Measurements from ENCODE around the gene MTG2.

MTG2 gene

DNA sequence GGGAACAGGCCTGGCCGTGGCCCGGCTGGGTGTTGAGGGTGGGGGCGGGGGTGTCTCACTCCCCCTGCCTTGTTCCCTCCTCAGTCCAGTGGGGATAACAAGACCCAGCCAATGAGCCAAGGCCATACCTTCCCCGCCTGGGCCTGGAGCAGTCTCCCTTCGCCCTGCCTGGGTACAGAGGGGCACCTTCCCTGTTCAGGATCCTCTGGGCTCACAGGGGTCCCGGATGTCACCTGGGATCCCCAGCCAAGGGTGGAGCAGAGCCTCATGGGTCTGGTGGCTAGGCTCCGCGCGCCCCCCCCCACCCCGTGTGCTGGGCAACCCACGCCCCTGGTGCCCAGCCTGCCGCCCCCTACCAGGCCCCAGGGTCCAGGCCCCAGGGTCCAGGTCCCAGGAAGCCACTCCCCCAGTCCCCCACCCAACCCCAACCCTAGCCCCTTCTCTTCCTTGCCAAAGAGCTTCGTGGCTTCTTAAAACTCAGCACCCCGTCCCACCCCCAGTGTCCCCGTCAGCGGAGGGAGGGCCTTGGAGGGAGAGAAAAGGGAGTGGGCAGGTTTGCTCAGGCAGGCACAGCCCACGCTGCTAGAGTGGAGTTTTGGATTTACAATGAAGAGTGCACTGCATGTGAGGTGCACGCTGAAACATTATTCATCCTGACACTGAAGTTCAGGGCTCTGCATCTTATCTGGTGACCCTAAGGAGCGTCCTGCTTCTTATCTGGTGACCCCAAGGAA, 25.4 kb downstream of the MTG2 start:
- no peak for DNase-seq

DNA sequence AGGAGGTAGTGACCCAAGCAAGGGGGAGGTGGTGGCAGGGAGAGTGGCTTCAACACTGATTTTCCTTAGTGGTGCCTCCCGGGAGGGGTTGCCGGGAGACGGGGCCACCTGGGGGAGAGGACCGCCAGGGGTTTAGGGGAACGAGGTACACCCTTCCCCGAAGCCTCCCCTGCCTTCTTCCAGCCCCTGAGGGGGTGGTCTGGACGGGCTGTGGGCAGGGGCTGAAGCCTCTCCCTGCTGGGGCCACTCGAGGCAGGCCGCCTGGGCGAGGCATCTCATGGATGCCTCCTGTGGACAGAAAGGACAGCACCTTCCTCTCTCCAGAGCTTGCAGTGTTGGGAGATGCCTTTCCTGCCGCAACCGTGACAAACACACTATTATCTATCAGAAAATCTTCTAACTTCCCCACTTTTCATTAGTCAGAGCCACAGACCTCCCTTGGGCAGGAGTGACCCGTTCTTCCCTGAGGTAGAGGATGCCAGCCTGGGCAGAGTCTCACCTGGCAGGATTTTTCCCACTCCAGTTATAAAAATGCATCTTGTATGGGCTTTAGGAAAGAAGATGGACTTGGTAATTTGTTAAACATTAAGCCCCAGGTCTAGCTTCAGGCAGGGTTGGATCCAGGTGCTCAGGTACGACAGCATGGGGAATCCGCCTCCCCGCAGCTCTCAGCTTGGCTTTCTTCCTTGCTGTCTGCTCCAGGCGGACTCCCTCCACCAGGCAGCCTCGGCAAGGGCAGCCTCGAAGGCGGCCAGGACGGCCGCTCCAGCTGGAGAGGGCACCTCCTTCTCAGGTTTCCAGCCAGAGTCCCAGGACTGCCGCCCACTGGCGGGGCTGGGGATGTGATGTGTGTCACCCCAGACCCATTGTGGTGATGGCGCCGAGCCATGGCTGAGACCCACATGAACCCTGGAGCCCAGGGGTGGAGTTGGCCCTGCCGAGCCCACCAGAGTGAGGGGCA, 26.2 kb downstream of the MTG2 start:
- no peak for DNase-seq

DNA sequence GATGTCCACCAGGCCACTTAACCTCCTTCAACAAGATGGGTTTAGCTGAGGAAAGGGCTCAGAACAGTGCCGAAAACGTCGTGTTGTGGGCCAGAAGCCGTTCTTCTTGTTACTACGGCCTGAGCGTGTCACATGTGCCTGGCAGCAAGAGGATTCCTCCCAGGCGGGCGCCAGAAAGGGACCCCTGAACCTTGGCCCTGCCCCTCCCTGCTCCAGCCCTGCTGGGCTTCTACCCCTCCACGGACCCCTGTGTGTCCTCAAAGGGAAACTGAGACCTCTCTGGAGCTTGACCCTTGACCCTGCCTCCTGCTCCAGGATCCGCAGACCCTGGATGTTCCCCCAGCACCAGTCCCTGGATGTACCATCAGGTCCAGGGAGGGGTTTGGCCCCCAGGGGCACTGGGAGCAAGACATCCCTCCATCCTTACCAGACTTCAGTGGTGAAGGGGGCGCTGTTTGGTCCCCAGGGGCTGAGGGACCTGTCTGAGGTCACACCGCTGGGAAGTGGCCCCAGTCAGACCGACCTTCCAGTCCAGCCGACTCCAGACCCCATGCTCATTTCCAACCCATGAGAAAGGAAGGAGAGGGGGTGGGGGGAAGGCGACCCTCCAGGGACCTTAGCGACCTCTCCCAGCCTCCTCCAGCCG, 27.1 kb downstream of the MTG2 start:
- no peak for DNase-seq

DNA sequence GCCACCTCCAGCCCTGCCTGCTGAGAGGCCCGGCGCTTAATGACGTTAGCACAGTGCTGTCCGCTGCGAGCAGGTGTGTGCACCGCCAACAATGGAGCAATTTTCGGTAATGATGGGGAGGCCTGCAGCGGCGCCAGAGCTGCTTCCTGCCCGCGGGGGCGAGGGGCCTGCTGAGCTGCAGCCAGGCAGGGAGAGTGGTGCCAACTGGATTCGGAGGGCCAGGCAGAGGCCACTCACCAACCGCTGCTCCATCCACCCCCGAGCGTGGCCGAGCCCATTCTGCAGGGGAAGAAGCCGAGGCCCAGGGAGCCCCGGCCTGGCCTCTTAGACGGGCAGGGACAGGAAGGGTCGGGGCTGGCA, 27.6 kb downstream of the MTG2 start:
- DNase-seq = no peak

DNA sequence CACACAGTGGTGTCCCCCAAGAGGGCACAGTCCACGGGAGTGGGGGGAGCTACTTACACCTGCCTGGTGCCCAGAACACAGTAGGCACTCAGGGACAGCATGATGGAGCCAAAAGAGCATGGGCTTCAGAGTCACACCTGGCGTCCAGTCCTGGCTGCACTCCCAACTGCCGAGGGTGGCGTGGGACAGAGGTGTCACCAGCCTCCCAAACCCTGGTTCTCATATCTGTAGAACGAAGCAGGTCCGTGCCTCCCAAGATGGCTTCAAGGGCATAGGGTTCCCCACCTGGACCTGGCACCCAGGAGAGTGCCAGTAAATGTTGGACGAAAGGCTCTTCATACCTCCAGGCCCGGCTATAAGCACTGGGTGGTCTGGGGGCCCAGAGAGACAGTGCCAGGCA, 28.4 kb downstream of the MTG2 start:
- no peak for DNase-seq

DNA sequence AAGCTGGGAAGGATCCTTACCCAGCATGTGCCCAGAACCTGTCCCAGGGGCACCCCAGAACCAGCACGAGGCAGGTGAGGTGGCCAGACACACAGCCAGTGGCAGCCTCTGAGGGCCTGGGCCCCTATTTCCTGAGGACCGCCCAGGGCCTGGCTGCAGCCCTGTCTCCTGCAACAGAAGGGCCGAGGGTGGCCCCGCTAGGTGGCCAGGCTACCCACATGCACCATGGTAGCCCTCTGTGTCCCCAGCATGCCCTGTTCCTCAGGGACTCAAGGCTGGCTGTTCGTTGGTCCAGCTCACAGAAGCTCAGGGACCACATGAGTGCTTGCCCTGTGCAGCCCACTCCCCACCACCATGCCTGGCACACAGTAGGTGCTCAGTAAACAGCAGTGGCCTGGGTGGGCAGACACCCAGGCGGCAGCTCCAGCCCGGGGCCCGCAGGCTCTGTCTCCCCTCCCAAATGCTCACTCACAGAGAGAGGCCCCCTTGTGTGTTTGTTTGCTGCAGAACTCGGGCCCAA, 29.0 kb downstream of the MTG2 start:
- DNase-seq = no peak

DNA sequence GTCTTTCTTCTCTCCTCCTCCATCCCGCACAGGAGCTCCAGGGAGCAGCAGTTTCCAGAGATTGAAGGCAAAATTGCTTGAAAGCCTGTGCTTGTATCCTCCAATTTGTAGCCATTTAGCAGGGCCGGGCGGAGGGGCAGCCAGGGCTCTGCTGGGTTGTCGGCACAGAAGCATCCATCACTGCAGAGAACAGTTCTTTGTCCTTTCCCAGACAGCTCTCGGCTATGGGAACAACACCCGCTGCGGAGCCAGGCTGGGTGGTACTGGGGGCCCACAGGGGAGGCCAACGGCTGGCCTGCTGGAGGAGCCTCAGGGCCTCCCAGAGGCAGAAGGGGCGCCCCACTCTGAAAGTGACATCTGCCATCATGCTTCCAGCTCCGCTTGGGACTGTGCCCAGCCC, 29.5 kb downstream of the MTG2 start:
- DNase-seq = no peak

DNA sequence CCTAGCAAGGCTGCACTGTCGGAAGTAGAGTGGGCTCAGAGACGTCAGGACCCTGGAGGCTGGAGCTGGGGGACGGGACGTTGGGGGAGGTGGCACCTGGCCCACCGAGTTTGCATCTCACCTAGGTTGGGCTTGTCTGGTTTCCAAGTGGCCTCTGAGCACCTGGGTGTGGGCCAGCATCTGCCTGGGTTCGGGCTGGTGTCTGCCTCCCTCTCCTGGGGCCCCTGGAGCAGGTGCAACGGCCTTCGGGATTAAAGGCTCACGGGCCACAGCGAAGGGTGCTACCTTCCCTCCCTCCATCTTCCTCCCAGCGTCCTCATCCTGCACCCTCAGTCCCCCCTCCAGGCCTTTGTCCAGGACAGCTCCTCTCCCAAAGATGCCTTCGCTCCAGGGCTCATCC, 31.2 kb downstream of the MTG2 start:
- no peak for DNase-seq

DNA sequence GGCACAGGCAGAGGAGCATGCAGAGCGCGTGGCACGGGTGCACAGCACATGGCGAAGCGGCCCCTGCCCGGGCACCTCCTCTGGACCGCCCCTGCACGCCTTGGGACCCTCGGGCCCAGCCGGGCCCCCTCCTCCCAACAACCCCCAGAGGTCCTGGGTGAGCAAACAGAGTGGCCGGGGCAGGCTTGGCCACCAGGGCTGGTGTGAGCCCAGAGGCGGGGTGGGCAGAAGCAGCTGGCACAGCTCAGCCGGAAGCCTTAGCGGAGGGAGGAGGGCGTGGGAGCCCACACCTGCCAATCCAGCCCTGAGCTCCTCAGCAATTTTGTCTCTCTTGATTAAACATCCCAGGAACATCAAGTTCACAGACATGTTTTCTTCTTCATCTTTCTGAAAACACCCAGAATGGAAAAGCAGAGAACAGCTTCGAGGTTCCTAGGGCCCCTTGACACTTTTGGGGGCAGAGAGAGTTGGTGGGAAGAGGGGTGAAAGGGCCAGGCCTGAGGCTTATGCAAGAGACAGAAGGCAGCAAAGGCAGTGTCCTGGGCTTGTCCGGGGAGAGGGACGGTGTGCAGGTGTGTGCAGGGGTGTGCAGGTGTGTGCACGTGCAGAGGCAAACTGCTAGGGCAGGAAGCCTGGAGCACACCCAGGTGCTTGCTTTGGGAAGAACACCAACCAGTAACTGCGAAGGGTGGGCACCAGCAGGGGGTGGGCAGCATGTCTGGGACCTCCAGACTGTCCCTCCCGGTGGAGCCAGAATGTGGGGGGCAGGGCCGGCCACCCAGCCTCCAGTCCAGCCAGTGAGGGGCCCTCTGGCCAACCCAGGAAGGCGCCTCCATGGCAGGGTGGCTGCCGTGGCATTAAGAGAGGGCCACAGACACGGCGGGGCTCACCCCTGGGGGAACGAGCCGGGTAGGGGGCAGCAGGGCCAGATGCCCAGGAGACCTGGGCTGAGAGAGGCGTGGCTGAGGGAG, 32.5 kb downstream of the MTG2 start:
- DNase-seq = no peak

DNA sequence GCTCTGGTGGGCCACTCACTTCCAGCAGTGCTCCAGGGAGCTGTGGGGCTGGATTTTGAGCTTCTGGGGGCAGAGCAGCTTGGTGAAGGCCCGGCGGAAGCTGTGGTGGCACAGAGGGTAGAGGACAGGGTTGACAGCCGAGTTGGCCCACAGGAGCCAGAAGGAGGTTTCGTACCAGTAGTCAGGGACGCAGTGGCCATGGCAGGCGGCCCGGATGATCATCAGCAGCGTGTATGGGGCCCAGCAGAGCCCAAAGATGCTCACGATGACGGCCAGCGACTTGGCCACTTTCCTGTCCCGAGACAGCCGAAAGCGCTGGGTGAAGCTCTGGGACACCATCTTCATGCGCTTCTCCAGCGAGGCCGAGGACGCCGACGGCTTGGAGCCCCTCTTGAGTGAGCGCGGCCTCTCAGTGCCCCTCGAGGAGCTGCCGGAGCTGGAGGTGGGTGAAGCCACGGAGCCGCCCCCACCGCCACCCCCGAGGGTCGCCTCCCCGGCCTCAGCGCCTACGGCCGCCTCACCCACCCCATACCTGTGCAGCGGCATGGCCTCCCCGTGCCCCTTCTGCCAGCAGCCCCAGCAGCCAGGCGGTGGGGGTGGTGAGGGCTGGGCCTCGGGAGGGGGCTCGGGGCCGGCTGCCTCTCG, 33.3 kb downstream of the MTG2 start:
- DNase-seq = no peak

DNA sequence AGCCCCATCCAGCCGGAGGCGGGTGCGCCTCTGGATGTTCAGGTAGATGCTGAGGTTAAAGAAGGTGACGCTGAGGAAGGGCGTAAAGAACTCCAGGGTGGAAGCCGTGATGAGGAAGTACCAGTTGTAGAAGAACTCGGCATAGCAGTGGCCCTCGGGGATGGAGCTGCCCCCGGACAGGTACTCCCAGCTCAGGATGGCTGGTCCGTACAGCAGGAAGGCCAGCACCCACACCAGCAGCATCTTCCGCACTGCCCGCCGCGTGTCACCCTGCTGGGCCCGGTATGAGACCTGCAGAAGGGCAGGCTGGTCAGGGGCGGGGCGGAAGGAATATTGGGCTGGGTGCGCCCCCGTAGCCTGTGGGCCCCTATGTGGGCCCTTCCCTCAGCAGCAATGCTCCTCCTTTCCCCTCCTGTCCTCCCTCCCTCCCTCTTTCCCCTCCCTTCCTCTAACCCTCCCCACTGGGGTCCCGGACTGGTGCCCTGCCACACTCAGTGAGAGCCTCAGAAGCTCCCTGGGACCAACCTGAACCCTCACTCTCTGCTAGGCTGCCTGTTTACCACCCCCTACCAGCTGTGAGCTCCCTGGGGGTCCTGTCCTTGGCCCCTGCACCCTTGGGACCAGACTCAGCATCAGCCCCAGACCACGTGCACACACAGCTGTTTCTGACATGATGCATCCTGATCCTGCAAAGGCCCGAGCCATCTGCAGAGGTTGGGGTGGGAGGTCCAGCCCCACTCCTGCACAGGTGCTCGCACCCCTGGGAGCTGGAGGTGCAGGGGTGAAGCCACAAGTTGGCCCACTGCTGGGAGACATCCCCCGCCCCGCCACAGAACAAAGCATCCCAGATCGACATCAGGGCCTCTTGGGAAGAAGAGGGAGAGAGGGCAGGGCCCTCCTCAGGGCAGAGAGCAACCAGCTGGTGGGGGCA, 34.1 kb downstream of the MTG2 start:
- no peak for DNase-seq

DNA sequence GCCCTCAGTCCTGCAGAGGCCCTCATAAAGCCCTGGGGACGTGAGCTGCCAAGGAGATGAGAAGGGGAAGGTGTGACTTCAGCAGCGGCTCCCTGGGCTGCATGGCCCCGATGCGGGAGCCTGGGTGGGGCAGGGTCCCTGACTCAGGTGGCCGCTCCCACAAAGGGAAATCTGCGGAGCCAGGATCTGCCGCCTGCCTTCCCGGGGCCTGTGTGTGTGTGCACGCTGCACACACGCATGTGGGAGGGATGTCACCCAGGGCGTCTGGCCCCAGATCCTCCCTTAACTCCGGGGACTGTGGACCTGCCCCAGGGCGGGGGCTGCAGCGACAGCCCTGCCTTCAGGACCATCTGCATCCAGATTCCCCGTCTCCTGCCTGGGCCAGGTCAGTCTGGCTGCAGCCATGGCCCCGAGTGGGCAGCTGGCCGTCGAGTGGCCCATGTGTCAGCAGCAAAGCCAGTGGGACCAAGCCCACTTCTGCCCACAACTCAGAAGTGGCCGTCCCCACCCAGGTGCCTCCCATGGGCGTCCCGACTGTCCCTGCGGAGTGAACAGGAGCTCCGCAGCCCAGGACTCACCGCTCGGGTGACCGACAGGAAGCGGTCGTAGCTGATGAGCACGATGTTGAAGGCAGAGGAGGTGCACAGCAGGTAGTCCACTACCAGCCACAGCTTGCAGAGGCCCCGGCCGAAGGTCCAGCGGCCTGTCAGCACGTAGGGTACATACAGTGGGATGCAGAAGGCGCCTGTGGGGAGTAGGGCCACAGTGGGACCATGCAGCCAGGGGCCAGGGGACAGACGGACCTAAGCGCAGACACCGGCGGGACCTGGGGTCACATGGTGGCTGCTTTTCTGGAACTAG, 35.3 kb downstream of the MTG2 start:
- no peak for DNase-seq

DNA sequence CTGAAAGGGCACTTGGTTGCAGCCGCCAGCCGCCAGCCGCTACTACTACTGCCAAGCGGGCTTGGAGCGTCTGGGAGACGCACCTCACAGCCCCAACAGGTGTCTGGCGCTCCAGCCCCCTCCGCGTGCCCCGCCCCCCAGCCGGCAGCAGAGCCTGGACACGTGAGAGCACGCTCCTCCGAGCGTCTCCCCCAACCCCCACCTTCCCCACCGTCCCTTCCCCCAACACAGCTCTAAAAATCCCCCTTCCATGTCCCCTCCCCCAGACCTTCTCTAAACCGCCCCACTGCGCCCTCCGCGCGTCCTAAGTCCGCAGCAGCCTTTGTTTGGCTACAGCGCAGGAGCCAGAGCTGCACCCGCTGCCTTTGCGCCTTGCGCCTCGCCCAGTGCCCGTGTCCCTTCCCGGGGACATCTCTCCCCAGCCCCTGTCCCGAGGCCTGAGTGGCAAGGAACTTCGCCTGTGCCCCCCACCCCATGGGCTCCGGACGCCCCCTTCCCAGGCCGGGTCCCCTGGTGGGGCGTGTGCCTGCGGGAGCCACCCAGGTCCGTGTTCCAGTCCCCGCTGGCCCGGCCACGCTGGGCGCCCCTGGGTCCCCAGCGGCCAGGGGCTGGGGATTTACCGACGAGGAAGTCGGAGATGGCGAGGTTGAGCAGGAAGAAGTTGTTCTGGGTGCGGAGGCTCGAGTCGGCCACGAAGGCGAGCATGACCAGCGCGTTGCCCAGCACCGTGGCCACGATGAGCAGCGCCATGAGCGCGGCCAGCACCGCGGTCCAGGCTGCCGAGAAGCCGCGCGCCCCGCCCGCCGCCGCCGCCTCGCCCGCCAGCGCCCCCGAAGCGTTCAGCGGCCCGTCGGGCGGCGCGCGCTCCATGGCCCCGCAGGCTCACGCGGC, 36.5 kb downstream of the MTG2 start:
- DNase-seq = no peak

DNA sequence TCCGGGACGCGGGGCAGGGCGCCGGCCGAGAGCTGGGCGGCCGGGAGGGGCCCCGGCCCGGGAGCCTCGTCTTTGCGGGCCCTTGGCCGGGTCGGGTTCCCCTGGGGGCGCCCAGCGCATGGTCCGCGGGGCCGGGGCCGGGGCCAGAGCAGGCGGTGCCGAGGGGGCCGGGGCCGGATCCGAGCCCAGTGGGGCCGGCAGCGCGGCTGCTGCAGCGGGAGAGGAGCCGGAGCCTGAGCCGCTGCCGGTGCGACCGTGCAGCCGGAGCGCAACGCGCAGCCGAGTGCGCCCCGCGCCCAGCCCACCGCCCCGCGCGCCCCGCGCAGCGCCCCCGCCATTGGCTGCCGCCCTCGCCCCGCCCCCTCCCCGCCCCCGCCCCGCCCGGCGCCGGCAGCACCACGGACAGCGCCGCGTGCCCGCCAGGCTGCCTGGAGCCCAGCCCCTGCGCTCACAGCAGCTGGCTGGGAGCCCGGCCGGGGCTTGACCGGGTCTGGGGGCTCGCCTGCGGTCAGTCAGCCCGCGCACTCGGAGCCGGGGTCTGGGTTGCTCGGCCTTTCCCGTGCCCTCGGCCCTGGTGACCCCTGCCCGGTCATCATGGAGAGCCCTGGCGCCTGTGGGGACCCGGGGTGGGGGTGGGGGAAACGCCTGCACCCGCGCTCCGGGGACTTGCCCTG, 37.3 kb downstream of the MTG2 start, which contains the start of gene HRH3:
Gene HRH3 (minus strand): TSS at position 287 of the 674 bp plus-strand sequence. CDS start 308 bp downstream, outside the sequence.
- peak; percentile 52 for DNase-seq

DNA sequence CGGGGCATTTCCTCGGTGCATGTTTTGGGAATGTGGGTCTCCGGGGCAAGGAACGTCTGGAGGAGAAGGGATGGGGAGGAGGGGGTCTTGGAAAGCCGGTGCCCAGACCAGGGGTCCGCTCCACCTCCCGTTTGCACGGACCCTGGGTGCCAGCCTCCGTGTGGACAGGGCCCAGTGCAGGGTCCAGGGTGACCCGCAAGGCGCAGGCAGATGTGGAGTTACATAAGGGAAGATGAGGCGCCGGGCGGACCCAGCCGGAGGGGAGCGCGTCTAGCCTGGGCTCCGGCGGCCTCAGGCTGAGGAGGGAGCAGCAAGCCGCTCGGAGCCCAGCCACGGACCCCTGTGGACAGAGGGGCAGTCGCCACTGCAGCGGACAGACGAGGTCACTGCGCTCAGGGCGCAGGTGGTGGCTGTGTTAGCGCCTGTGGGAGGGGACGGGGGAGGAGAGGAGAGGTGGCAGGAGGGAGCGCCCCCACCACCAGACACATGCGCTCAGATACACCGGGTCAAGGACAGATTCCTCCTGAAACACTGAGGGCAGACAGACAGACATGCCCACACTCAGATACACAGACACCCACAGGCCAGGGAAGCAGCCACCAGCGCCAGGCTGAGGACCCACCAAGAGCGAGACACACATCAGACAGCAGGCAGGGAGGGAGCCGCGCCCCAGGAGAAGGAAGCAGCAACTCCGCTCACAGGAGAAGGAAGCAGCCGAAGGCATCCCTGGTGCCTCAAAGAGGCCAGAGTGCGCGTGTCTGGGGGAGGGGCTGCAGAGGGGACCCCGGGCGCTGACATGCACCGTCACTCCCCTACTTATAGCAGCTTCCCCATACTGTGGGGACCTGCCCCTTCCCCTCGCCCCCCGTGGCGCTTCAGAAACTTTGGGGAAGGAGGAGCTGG, 38.1 kb downstream of the MTG2 start:
- no peak for DNase-seq

DNA sequence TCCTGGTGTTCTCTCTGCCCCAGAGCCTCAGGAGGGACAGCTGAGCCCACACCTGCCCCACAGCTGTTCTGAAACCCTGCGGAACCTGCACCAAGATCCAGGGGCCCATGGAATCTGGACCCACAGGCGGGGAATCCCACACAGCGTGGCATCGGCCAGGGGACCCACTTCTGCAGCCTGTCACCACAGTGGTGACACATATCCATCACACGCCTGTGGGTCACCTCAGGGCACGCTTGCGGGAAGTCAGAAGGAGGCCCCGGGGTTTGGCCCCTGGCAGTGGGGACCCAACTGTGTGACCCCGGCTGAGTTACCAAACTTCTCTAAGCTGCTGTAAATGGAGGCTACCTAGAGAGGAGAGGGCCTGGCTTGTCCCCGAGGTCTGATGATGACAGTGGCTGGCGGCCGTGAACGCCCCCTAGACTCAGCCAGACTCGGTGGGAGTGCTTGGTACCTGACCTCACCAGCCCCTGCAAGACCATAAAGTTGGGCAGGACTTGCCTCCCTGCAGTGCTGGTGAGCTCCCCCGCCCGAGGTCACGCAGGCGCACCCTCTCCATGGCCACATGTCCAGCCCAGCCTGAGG, 39.5 kb downstream of the MTG2 start:
- DNase-seq = no peak
